Measurements from ENCODE around the gene OGFOD3. TPM values are rescaled to one million over a fixed set of nuclear protein-coding genes. Genes with fewer than 3 reads are reported as not detected.

OGFOD3 gene
- total and polyA plus RNA-seq, 9 of the 15 experiments (the other 6 are each of a cell fraction or from before 2014, with no cell fraction given): 0.69 to 44.7 (median 18.9) TPM

DNA sequence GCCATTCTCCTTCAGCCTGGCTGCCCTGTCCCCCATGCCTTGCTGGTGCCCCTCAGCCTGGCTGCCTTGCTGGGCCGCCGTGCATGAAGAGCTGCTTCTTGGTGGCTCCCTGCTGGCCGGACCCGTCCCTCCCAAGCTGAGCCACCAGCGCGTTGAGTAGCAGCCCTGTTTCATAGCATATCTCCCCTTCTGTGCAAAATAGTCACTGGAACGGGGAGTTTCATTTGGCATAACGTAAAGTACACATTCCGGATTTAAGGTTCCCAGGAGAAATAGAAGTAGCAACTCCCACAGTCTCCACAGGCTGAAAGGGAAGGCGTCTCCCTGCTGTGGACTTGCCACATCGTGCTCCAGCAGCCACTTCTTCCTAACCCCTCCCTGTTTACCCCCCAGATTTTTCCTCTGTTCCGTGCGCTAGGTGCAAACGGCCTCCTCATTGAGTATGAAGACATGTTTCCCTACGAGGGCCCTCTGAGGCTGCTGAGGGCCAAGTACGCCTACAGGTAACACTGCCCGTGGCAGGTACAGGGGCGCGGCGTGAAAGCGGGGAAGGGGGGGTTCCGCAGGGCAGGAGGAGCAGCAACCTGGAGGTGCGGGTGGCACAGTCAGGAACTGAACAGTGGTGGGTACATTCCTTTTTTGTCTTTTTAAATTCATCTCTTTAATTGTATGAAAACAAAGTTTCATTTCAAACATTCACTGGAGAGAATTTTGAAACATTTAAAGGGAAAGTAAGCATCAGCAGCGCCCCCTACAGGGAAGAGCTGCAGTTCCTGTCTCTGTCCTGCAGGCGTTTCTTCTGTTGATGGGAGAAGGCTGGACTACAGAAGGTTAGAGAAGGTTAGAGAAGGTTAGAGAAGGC lies 5.8 kb upstream of the OGFOD3 start:
- H3K36me3 ChIP-seq (ENCODE audit: control insufficient read depth, insufficient read depth, low read length): peaks cover 5% of the 10 kb centered on the region; the same call in 1 of the 3 replicates
- H3K9ac ChIP-seq (ENCODE audit: insufficient read depth in 1 of 2, low read depth in 2 of 2, low read length in 2 of 2): no peak overlapping the region
- ChIA-PET CTCF (ENCODE audit: low intra/inter-chr PET ratio) (interaction anchor here (0.6 kb wide), 1 partner anchor 219 kb away, joined by 3 read pairs; no protein-coding TSS in a partner anchor), POLR2A (interaction anchor here (0.6 to 1.0 kb wide), 2 partner anchors 12 to 111 kb away, joined by 3 read pairs; no protein-coding TSS in a partner anchor)
- H3K79me2 ChIP-seq (ENCODE audit: control insufficient read depth, insufficient read depth, low read length): no peaks in the 10 kb centered on the region; the same call in 2 of the 3 replicates
- DNase-seq (ENCODE audit: extremely low read depth in 1 of 4, low spot score in 3 of 4) (peak; percentile 48 to 78 (median 58)), FAIRE-seq (peak; percentile 89), ATAC-seq (peak; percentile 88)
- intact Hi-C loops (cut with micrococcal nuclease): no loop called here
- no peaks in the 10 kb centered on the region for H4K20me1 ChIP-seq (replicated peaks; ENCODE audit: control insufficient read depth, insufficient read depth, low read length)
- in situ Hi-C loops (cut with MboI): no loop called here
- H3K4me3 ChIP-seq: no peak overlapping the region
- H3K9me3 ChIP-seq (replicated peaks; ENCODE audit: control insufficient read depth, insufficient read depth, low read depth, low read length): no peaks in the 10 kb centered on the region
- 67% methylated on average over 25 of the region's 25 CpGs for WGBS (ENCODE audit: insufficient coverage, low coverage, missing lambda C conversion rate)
- no peaks in the 10 kb centered on the region for H3K9me1 ChIP-seq (ENCODE audit: control insufficient read depth, insufficient read depth, low read length)
- no peak overlapping the region; the same call in 1 of the 2 replicates for H3K4me2 ChIP-seq (ENCODE audit: insufficient read depth, low read length)
- BruUV-seq (replicated peaks): no TSS peak
- no peak overlapping the region for H2AFZ ChIP-seq (ENCODE audit: low read depth, low read length)
- peaks cover 4 to 17% of the 10 kb centered on the region in 2 experiments; a peak in 4 of 5 replicates for H3K4me1 ChIP-seq (replicated peaks in 1 of 2; ENCODE audit: control insufficient read depth in 2 of 2, insufficient read depth in 2 of 2, low read length in 2 of 2)
- H3K27me3 ChIP-seq (ENCODE audit: control insufficient read depth in 2 of 2, insufficient read depth in 2 of 2, low read length in 2 of 2): no peaks in the 10 kb centered on the region
- no peak overlapping the region for H3K27ac ChIP-seq (ENCODE audit: extremely low read depth, low read depth, low read length)
- no peak for TF ChIP-seq SETDB1 (IDR thresholded peaks at IDR 0.05; ENCODE audit: low read length)
- TF ChIP-seq ZBTB2 (IDR thresholded peaks at IDR 0.05): no peak
- no peak for TF ChIP-seq ZNF277 (CRISPR knock-in tag; IDR thresholded peaks at IDR 0.05; ENCODE audit: borderline replicate concordance)
- TF ChIP-seq HOXB6 (CRISPR knock-in tag; IDR thresholded peaks at IDR 0.05; ENCODE audit: borderline replicate concordance): no peak
- no peak for TF ChIP-seq SMAD4 (CRISPR knock-in tag; conservative IDR thresholded peaks at IDR 0.05)
- TF ChIP-seq ELF4 (CRISPR knock-in tag; IDR thresholded peaks at IDR 0.05): no peak
- TF ChIP-seq REST (IDR thresholded peaks at IDR 0.05; ENCODE audit: borderline replicate concordance): peak; percentile 23; the same call in 1 of the 2 replicates
- no peak for TF ChIP-seq REST (CRISPR knock-in tag; IDR thresholded peaks at IDR 0.05; ENCODE audit: low read depth)
- no peak for TF ChIP-seq CBFB (CRISPR knock-in tag; IDR thresholded peaks at IDR 0.05)
- no peak for TF ChIP-seq NUFIP1 (IDR thresholded peaks at IDR 0.05; ENCODE audit: partially characterized antibody)
